HCT116 (cell line): ENCODE measurements around the gene CELSR3. TPM values are rescaled to one million over a fixed set of nuclear protein-coding genes. Genes with fewer than 3 reads are reported as not detected.

Source experiments
- ATAC-seq: fragments of 200-7000 bp; cut with Tn5 transposase; 2 replicates; pipeline ENCODE4 v1.9.1; 2020; ENCODE audit warnings: mild to moderate bottlenecking, moderate library complexity
- BruUV-seq: library from RNA; stranded (reverse); fragments of 400-500 nt; replicated peaks from 2 replicates; lab custom pipeline; 2021; lab: Mats Ljungman, UMichigan
- CTCF ChIA-PET: fragments of 300-600 bp; sonication (Branson Sonifier 250); formaldehyde crosslinking; loops from one replicate; lab custom pipeline; 2021; ENCODE audit warnings: antibody characterized with exemption; lab: Charles Lee
- POLR2A ChIA-PET: fragments of 300-600, 350-600 bp; sonication (Branson Sonifier 250); formaldehyde crosslinking; loops from one replicate; lab custom pipeline; 2021; ENCODE audit warnings: antibody characterized with exemption; lab: Charles Lee
- RAD21 ChIA-PET, 2 experiments: fragments of 300-600 bp; sonication (Branson Sonifier 250); formaldehyde crosslinking; loops; one replicate each; lab custom pipeline; 2023; ENCODE audit warnings: low total read pairs in 2 of 2; ENCODE audit not compliant: uncharacterized antibody in 2 of 2, unreplicated experiment in 2 of 2, low non-redundant PET in 1 of 2; lab: Charles Lee
- DNase-seq: peaks from one replicate; pipeline ENCODE4 v3.0.0-alpha.2; 2010; ENCODE audit warnings: low read depth, low spot score
- H2AFZ ChIP-seq: fragments of 200-600 bp; shearing (Covaris generic), sonication (generic); 2 replicates; pipeline ENCODE4 v1.6.1; 2017; ENCODE audit warnings: low read depth, mixed run types, mixed read lengths, antibody characterized with exemption, low read length; ENCODE audit not compliant: poor library complexity, severe bottlenecking
- H3K27ac ChIP-seq: 2 replicates; pipeline ENCODE4 v1.5.1; 2012; ENCODE audit warnings: low read depth, low read length
- H3K27me3 ChIP-seq: fragments of 200-600 bp; sonication (generic); 2 replicates; pipeline ENCODE4 v1.6.1; 2016; ENCODE audit warnings: mixed run types, low read length, mixed read lengths; ENCODE audit not compliant: insufficient read depth
- H3K36me3 ChIP-seq, 2 experiments: fragments of 200-500 bp in 1 of 2; fragments of 200-600 bp in 1 of 2; sonication (Bioruptor generic) in 1 of 2; sonication (generic) in 1 of 2; 2 replicates each; pipeline versions ENCODE4 v1.5.1 to v1.6.1; 2014 to 2016; ENCODE audit warnings: low read length in 2 of 2, inconsistent platforms in 1 of 2, mixed read lengths in 1 of 2, mixed run types in 1 of 2; ENCODE audit not compliant: insufficient read depth in 2 of 2, control insufficient read depth in 1 of 2
- H3K4me1 ChIP-seq, 2 experiments: fragments of 200-600 bp in 1 of 2; sonication (generic) in 1 of 2; 2 replicates each; pipeline versions ENCODE4 v1.5.1 to v1.6.1; 2012 to 2017; ENCODE audit warnings: low read length in 2 of 2, inconsistent platforms in 1 of 2, mild to moderate bottlenecking in 1 of 2, mixed read lengths in 1 of 2, mixed run types in 1 of 2, moderate library complexity in 1 of 2; ENCODE audit not compliant: insufficient read depth in 2 of 2, control insufficient read depth in 1 of 2
- H3K4me2 ChIP-seq: fragments of 200-600 bp; sonication (generic); 2 replicates; pipeline ENCODE4 v1.6.1; 2017; ENCODE audit warnings: mixed run types, low read length, mixed read lengths
- H3K4me3 ChIP-seq, 2 experiments: fragments of 200-600 bp in 1 of 2; sonication (generic) in 1 of 2; replicated peaks in 1 of 2; 2 replicates each; pipeline ENCODE4 v1.5.1; 2011 to 2016; ENCODE audit warnings: low read length in 2 of 2, control low read depth in 1 of 2, low read depth in 1 of 2, mild to moderate bottlenecking in 1 of 2, mixed read lengths in 1 of 2, mixed run types in 1 of 2
- H3K79me2 ChIP-seq: fragments of 200-600 bp; sonication (generic); 2 replicates; pipeline ENCODE4 v1.6.1; 2017; ENCODE audit warnings: mild to moderate bottlenecking, mixed run types, low read length, moderate library complexity, mixed read lengths; ENCODE audit not compliant: insufficient read depth
- H3K9ac ChIP-seq: fragments of 200-600 bp; sonication (generic); 2 replicates; pipeline ENCODE4 v1.6.1; 2016; ENCODE audit warnings: low read length, mixed read lengths
- H3K9me2 ChIP-seq: fragments of 200-600 bp; sonication (generic), shearing (Covaris generic); 2 replicates; pipeline ENCODE4 v1.6.1; 2017; ENCODE audit warnings: mixed run types, mild to moderate bottlenecking, moderate library complexity; ENCODE audit not compliant: insufficient read depth
- H3K9me3 ChIP-seq, 2 experiments: fragments of 200-500 bp in 1 of 2; fragments of 200-600 bp in 1 of 2; sonication (Bioruptor generic) in 1 of 2; sonication (generic) in 1 of 2; 2 replicates each; pipeline ENCODE4 v1.6.1; 2014 to 2017; ENCODE audit warnings: low read length in 2 of 2, mixed read lengths in 2 of 2, inconsistent platforms in 1 of 2, low read depth in 1 of 2, mild to moderate bottlenecking in 1 of 2, mixed run types in 1 of 2, moderate library complexity in 1 of 2; ENCODE audit not compliant: control insufficient read depth in 1 of 2, insufficient read depth in 1 of 2
- H4K20me1 ChIP-seq: fragments of 200-600 bp; sonication (generic), shearing (Covaris generic); 2 replicates; pipeline ENCODE4 v1.6.1; 2017; ENCODE audit warnings: mixed run types, mild to moderate bottlenecking, moderate library complexity; ENCODE audit not compliant: insufficient read depth
- ATF3 ChIP-seq: IDR thresholded peaks from 2 replicates; pipeline ENCODE4 v1.6.1; 2012
- CBX3 ChIP-seq: IDR thresholded peaks from 2 replicates; pipeline ENCODE4 v1.6.1; 2012; ENCODE audit warnings: low read depth
- CTCF ChIP-seq, 3 experiments: fragments of 200-600 bp in 1 of 3; sonication (generic) in 1 of 3; IDR thresholded peaks in 2 of 3; conservative IDR thresholded peaks in 1 of 3; 2 replicates each; pipeline ENCODE4 v1.5.1; 2012 to 2017; ENCODE audit warnings: low read depth in 2 of 3, low read length in 2 of 3, antibody characterized with exemption in 1 of 3, borderline replicate concordance in 1 of 3, control low read depth in 1 of 3, mild to moderate bottlenecking in 1 of 3, mixed read lengths in 1 of 3, mixed run types in 1 of 3, moderate library complexity in 1 of 3; ENCODE audit not compliant: insufficient read depth in 1 of 3
- EGR1 ChIP-seq: IDR thresholded peaks from 2 replicates; pipeline ENCODE4 v1.6.1; 2012; ENCODE audit warnings: low read depth
- EZH2phosphoT487 ChIP-seq: fragments of 200-600 bp; IDR thresholded peaks from 2 replicates; pipeline ENCODE4 v1.6.1; 2018; ENCODE audit warnings: antibody characterized with exemption, borderline replicate concordance
- MAX ChIP-seq: IDR thresholded peaks from 2 replicates; pipeline ENCODE4 v1.6.1; 2012
- POLR2A ChIP-seq: IDR thresholded peaks from 2 replicates; pipeline ENCODE4 v1.7.0; 2011; ENCODE audit warnings: borderline replicate concordance; ENCODE audit not compliant: insufficient read depth, insufficient read length; ENCODE audit errors: extremely low read depth
- POLR2AphosphoS5 ChIP-seq: IDR thresholded peaks from 2 replicates; pipeline ENCODE4 v1.6.1; 2011; ENCODE audit warnings: mild to moderate bottlenecking, low read depth, low read length, moderate library complexity
- RAD21 ChIP-seq: IDR thresholded peaks from 2 replicates; pipeline ENCODE4 v1.6.1; 2012; ENCODE audit warnings: low read depth, mild to moderate bottlenecking
- TCF7L2 ChIP-seq: IDR thresholded peaks from 2 replicates; pipeline ENCODE4 v1.7.0; 2011; ENCODE audit warnings: borderline replicate concordance, inconsistent platforms; ENCODE audit not compliant: insufficient read depth, insufficient read length; ENCODE audit errors: extremely low read depth
- YY1 ChIP-seq: IDR thresholded peaks from 2 replicates; pipeline ENCODE4 v1.6.1; 2011; ENCODE audit warnings: low read length, low read depth, moderate library complexity, mild to moderate bottlenecking; ENCODE audit not compliant: insufficient replicate concordance; ENCODE audit errors: extremely low read depth
- ZFX ChIP-seq: fragments of 450-650 bp; IDR thresholded peaks from 2 replicates; pipeline ENCODE4 v1.6.1; 2017
- intact Hi-C: fragments of 100-400 bp; cut with micrococcal nuclease; formaldehyde crosslinking; loops from 2 replicates; pipeline ENCODE4 v1.10.0; 2022
- total RNA-seq: library from RNA; stranded (reverse); gene quantifications from one replicate; pipeline ENCODE4 v1.2.1, GENCODE V29; 2021; ENCODE audit not compliant: unreplicated experiment

CELSR3 gene
- total RNA-seq, 1 experiment from 2014 or later = 7.8 TPM

- no TSS peak for BruUV-seq
- Histone ChIP-seq H3K36me3 (peaks cover 15 to 32% of the 10 kb centered on the region in 2 experiments; a peak in 3 of 4 replicates), H3K4me1 (peaks cover 2 to 19% of the 10 kb centered on the region in 2 experiments; a peak in 2 of 4 replicates), H3K9me3 (no peaks in the 10 kb centered on the region), H3K4me3 (peak within 1 kb of the TSS; percentile 81 to 84), H3K9me2 (no peaks in the 10 kb centered on the region), H2AFZ (peak within 1 kb of the TSS; percentile 74), H3K9ac (peak within 1 kb of the TSS; percentile 92), H3K27me3 (no peaks in the 10 kb centered on the region), H3K27ac (peak within 1 kb of the TSS; percentile 72), H4K20me1 (no peaks in the 10 kb centered on the region), H3K79me2 (peaks cover 38% of the 10 kb centered on the region), H3K4me2 (peak within 1 kb of the TSS; percentile 84)
- DNase-seq (peak; percentile 81), ATAC-seq (peak; percentile 99)
- TF ChIP-seq RAD21 = peak; percentile 56
- TF ChIP-seq ATF3 = no peak
- peak; percentile 33; the same call in 1 of the 2 replicates for TF ChIP-seq MAX
- peak; percentile 10 for TF ChIP-seq TCF7L2
- no peak for TF ChIP-seq EZH2phosphoT487
- TF ChIP-seq CTCF (IDR thresholded peaks at IDR 0.05 in 2 of 3, conservative IDR thresholded peaks at IDR 0.05 in 1 of 3; ENCODE audit: borderline replicate concordance in 1 of 3, insufficient read depth in 1 of 3, low read depth in 2 of 3, low read length in 2 of 3) = peak; percentile 44 to 61 (median 53); a peak in 5 of 6 replicates
- TF ChIP-seq POLR2A = peak; percentile 93
- TF ChIP-seq ZFX = peak; percentile 80; the same call in 1 of the 2 replicates
- TF ChIP-seq POLR2AphosphoS5 = peak; percentile 96
- TF ChIP-seq YY1 = peak; percentile 93
- peak; percentile 89 for TF ChIP-seq EGR1
- TF ChIP-seq CBX3 = no peak; the same call in 1 of the 2 replicates
- ChIA-PET CTCF (interaction anchor here (0.8 to 1.0 kb wide), 2 partner anchors 26 to 208 kb away, joined by 3 read pairs; partner anchors contain the start of gene SLC26A6), POLR2A (interaction anchor here (1.6 kb wide), 1 partner anchor 26 kb away, joined by 3 read pairs; the partner anchor contains the start of gene SLC26A6), RAD21 (no interaction called here)
- intact Hi-C loops = loop anchor here (5.0 kb wide), 1 partner anchor 52 kb away; the partner anchor contains the start of gene PFKFB4
Observed at GRCh38 chr3:48609088-48610005, 53.3 kb downstream of the CELSR3 start, which contains the start of gene UQCRC1. Gene UQCRC1 (minus strand): TSS chr3:48609646. CDS start chr3:48609620, 26 bp downstream.
